HG03159 (cell line): Measurements from ENCODE around the gene CIITA.
A peak's percentile ranks its signal among the peaks of the same experiment; 100 is the strongest.

Experiments
- ATAC-seq: cut with Tn5 transposase; IDR thresholded peaks from one replicate; pipeline ENCODE4 v1.9.1; 2021; ENCODE audit warnings: mild to moderate bottlenecking, moderate library complexity; ENCODE audit not compliant: unreplicated experiment

CIITA gene

DNA sequence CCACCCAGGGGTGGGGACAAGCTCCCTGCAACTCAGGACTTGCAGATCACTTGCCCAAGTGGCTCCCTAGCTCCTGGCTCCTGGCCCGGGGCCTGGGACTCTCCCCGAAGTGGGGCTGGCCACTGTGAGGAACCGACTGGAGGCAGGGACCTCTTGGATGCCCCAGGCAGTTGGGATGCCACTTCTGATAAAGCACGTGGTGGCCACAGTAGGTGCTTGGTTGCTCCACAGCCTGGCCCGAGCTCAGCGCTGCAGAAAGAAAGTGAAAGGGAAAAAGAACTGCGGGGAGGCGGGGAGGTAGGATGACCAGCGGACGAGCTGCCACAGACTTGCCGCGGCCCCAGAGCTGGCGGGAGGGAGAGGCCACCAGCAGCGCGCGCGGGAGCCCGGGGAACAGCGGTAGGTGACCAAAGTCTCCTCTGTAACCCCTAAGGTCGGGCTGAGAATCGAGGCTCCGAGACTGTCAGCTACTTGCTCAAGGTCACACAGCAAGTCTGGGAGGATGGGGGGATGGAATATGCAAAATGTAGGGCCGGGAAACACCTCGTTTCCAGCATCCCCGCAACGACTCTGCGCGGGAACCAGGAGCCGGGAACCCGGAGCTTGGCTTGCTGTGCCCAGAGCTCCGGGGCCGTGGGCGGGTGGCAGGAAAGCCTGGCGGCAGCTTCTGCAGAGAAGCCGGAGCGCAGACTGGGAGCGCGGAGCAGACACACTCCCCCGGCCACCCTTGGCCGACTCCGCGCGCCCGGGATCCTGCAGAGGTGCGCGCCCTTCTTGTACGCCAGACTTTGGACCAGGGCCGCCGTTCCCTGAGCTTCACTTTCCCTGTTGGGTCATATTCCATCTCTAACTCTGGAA lies 1.9 kb downstream of the CIITA start:
- no peak for ATAC-seq

DNA sequence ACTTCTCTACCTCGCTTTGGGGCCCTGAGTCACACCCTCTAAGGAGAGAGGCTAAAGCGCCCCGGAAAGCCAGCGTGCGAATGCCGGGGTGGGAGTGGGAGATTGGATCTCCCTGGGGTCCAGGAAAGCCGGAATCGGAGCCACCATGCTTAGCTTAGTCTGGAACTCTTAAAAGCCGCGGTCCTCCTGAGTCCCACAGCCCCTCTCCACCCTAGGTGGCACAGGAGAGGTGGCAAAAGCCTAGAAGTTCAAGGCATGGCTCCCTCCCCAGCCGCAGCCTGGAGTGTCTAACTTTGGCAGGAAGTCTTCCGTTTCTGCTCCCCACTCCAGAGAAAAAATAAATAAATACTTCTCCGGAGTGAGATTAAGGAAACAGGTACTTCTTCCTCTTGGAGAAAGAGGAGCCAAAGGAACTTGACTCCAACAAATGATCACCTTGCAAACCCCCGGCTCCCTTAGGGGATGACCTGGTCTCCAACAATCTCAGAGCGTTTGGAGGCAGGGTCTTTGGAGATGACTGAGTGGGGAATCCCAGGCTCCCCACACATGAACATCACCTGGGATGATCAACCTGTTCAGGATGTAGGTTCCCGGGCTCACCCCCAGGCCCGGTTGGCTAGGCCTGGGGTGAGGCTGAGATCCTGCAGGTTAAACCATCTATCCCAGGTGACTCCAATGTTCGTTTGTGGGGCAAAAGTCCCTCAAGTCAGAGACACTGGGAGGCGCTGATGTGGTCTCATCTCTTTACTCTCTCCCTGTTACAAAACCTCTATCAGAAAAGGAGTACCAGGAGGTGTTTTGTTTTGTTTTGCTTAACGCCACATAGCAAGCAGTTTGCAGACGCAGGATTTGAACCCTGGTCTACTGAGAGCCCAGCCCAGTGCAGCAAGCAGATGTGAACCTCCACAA lies 2.9 kb downstream of the CIITA start:
- no peak for ATAC-seq

DNA sequence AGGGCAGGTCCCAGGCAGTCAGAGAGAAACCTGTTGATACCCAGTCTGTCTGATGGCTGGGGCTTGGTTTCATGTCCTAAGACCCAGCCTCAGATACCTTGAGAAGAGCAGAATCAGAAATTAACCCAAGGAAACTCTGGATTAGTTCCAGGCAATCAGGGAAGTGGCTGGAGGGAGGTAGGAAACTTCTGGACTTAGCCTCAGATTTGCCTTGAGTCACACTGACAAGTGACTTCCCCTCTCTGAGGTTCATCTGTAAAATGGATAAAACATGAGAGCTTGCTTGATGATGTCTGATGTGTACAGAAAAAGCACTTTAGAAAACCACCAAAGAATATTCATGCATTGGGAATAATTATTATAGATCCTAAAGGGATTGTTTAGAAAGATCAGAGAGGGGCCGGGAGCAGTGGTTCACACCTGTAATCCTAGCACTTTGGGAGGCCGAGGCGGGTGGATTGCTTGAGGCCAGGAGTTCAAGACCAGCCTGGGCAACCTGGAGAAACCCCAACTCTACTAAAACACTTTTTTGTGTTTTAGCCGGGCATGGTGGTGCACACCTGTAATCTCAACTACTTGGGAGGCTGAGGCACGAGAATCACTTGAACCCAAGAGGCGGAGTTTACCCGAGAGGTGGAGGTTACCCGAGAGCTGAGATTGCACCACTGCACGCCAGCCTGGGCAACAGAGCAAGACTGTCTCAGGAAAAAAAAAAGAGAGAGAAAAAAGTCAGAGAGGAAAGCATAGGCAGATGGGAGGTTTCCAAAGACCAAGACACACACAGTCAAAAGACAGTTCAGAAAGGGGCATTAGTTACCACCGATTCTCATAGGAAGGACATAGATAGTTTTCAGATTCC lies 3.8 kb downstream of the CIITA start:
- ATAC-seq = no peak

DNA sequence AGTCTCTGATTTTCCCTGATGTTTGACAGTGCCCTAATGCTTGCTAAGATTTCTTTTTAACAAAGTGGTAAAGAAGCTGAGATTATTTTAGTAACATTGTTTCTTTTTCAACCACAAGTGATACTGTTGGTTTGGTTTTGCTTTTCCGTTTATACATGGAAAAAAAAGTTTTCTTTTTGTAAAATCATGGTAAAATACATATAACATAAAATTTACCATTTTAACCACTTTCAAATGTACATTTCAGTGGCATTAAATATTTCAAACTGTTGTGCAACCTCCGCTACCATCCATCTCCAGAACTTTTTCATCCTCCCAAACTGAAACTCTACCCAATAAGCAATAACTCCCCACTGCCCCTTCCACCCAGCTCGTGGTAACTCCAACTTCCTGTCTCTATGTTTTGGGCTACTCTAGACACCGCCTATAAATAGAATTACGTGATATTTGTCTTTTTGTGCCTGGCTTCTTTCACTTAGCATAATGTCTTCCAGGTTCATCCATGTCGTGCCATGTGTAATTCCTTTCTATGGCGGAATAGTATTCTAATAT lies 4.6 kb downstream of the CIITA start:
- ATAC-seq = no peak

DNA sequence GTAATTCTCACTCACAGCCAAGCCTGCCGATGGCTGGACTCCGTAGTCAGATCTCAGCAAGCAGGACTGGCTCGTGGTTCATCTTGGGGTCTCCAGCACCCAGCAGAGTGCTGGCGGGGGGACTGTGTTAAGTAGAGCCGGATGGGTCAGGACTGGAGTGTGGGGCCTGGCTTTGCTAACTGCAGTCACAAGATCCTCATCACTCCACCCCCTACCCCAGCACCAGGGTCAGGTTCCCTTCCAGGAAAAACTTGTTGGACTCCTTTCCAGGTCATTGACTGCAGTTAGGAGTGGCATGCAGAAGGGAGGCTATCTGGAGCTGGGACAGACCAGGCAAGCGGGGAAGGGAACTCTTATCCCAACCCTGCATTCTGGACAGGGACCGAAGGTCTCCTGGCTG lies 6.0 kb downstream of the CIITA start:
- no peak for ATAC-seq

DNA sequence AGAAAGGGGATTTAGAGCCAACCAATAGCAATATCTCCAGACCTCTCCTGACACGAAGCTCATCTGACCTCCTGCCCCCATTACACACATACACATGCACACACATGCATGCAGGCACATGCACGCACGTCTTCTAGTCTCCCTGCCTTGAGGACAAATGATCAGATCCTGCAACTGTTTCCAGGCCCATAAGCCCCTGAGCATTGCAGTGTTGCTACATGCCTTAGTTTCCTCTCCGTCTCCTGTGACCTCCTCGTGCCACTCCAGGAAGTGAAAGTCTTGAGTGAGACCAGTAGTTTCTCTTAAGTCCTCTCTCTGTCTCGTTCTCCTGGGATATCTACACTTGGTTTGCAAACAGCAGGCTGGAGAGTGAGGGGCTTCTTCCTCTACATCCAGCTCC lies 8.2 kb downstream of the CIITA start:
- ATAC-seq = no peak

DNA sequence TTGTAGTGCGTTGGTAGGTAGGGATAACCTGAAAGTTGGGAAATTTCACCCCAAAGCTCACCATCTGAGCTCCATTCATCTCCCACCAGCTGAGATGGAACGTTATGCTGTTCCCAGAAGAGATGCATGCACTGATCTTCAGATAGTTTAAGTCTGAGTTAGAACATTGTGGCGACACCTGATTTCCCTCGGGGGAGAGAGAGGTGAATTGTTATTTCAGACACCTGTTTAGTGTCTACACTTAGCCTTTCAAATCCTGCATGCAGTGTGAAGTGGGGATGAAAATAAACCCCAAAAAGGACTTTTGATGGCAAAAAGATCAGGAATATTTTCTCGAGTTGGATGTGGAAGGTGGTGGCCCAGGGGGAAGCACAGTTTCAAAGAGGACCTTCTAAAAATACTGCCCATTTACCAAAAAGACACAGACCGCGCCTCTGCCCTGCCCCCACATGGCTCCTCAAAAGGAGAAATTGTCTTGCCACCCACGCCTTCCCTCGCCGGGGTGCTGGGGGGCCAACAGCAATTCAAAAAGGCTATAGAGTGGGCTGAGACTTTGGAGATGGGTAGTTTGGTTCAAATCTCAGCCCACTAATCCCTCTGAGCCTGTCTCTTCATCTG lies 11.4 kb downstream of the CIITA start:
- no peak for ATAC-seq

DNA sequence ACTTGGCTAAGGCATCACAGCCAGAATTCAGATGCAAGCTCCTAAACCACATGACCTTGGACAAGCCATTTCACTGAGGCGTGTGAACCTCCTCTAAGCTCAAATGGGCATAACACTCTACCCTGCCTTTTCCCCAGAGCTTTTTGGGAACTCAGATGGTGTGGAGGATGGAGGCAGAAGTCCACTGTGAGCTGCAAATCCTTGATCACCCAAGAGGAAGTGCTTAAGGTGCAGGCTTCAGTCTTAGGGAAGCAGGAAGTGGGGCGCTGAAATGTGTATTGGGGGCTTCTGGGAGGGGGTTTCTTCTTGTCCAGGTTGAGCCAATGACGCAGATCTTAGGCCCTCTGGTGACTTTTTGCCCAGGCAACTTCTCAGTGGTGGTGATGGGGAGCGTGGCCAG lies 12.9 kb downstream of the CIITA start:
- no peak for ATAC-seq

DNA sequence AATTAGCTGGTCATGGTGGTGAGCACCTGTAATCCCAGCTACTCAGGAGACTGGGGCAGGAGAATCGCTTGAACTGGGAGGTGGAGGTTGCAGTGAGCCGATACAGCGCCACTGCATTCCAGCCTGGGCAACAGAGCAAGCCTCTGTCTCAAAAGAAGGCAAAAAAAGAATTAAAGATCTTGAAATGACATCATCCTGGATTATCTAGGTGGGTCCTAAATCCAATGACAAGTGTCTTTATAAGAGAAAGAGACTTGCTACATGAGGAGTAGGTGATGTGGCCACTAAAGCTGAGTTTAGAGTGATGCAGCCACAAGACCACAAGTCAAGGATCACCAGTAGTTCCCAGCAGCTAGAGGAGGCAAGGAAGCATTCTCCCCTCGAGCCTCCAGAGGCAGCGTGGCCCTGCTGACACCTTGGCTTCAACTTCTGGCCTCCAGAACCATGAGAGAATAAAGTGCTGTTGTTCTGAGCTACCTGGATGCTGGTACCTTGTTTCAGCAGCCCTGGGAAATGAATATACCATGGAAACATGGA lies 15.8 kb downstream of the CIITA start:
- ATAC-seq = no peak

DNA sequence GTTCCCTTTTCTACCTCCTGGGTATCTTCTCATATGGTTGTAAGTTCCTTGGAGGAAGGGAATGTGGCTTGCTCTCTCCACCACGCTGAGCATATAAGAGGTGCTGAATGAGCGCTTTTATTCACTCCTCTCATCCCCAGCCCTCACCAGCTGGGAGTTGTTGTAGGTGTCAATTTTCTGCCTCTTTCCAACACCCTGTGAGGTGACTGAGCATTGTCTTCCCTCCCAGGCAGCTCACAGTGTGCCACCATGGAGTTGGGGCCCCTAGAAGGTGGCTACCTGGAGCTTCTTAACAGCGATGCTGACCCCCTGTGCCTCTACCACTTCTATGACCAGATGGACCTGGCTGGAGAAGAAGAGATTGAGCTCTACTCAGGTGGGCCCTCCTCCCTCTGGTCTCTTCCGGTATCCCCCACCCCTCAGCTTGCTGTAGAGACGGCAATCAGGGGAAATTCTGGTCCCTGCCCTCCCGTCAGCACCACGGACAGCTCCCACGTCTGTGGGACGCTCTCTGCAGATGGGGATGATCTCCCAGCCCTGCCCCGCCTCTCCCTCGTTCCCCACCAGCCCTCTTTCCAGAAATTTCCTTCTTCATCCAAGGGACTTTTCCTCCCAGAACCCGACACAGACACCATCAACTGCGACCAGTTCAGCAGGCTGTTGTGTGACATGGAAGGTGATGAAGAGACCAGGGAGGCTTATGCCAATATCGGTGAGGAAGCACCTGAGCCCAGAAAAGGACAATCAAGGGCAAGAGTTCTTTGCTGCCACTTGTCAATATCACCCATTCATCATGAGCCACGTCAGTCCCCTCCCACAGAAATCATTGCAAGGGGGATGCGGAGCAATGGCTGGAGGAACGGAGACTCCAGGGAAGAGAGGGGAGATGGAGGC lies 18.3 kb downstream of the CIITA start:
- ATAC-seq = no peak

DNA sequence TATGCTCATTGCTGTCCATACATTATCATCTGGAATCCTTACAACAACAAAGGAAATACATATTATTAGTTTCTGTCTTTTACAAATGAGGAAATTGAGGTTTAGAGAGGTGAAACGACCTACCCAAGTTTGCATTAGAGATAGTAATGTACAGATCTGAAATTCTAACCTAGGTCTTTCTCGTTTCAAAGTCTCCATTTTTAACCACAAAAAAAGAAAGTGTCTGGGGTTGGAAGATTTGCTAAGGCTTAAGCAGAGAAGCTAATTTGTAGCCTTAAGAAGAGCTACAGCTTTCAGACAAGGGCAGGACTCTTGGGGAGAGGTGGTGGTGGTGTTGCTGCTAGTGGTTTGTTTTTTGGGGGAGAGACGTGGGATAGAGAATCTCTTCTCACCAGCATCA lies 19.2 kb downstream of the CIITA start:
- no peak for ATAC-seq

DNA sequence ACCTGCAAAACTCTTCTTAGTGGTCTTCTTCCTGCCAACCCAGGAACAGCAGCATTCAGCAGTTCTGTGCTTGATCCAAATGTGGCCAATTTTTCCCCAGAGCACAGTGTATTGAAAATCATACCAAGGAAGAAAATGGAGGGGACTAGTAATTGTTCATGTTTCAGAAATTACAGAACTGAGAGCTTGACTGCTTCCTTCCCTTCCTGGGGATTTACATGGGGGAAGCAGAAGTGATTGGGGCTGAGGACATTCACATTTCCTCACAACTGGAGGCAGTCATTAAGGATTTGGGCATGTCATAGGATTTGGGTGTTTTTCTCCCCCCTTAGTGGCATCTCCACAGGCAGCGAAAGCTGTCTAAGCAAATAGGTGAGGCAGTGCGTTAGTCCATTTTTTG lies 19.7 kb downstream of the CIITA start:
- peak; percentile 9 for ATAC-seq

DNA sequence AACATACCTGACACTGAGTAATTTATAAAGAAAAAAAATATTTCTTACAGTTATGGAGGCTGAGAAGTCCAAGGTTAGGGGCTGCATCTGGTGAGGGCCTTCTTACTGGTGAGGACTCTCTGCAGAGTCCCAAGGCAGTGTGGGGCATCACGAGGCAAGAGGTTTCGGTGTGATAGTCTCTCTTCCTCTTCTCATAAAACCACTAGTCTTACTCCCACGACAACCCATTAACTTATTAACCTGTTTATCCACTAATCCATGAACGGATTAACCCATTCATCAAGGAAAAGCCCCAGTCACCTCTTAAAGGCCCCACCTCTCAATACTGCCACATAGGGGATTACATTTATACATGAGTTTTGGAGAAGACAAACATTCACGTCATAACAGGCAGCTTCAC lies 20.1 kb downstream of the CIITA start:
- ATAC-seq = peak; percentile 63

DNA sequence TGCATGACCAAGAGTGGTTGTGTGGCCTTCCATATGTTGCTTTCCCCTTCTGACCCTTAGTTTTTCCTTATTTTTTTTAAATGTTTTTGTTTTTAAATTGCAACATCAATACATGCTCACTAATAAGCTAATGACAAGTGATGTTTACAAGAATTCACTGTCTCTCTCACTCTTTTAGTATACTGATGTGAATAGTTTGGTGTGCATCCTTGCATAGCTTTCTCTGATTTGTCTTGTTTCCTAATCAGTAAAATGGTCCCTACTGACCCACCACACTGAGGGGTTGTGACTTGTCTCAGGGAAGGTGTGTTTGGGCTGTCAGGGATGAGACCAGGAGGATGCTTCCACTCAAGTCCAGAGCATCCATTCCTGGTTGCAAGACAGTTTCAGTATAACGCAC lies 26.0 kb downstream of the CIITA start:
- no peak for ATAC-seq

DNA sequence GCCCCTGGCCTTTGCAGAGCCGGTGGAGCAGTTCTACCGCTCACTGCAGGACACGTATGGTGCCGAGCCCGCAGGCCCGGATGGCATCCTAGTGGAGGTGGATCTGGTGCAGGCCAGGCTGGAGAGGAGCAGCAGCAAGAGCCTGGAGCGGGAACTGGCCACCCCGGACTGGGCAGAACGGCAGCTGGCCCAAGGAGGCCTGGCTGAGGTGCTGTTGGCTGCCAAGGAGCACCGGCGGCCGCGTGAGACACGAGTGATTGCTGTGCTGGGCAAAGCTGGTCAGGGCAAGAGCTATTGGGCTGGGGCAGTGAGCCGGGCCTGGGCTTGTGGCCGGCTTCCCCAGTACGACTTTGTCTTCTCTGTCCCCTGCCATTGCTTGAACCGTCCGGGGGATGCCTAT lies 29.5 kb downstream of the CIITA start:
- ATAC-seq = no peak

DNA sequence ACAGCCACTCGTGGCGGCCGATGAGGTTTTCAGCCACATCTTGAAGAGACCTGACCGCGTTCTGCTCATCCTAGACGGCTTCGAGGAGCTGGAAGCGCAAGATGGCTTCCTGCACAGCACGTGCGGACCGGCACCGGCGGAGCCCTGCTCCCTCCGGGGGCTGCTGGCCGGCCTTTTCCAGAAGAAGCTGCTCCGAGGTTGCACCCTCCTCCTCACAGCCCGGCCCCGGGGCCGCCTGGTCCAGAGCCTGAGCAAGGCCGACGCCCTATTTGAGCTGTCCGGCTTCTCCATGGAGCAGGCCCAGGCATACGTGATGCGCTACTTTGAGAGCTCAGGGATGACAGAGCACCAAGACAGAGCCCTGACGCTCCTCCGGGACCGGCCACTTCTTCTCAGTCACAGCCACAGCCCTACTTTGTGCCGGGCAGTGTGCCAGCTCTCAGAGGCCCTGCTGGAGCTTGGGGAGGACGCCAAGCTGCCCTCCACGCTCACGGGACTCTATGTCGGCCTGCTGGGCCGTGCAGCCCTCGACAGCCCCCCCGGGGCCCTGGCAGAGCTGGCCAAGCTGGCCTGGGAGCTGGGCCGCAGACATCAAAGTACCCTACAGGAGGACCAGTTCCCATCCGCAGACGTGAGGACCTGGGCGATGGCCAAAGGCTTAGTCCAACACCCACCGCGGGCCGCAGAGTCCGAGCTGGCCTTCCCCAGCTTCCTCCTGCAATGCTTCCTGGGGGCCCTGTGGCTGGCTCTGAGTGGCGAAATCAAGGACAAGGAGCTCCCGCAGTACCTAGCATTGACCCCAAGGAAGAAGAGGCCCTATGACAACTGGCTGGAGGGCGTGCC lies 30.1 kb downstream of the CIITA start:
- ATAC-seq = no peak

DNA sequence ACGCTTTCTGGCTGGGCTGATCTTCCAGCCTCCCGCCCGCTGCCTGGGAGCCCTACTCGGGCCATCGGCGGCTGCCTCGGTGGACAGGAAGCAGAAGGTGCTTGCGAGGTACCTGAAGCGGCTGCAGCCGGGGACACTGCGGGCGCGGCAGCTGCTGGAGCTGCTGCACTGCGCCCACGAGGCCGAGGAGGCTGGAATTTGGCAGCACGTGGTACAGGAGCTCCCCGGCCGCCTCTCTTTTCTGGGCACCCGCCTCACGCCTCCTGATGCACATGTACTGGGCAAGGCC lies 30.7 kb downstream of the CIITA start:
- no peak for ATAC-seq

DNA sequence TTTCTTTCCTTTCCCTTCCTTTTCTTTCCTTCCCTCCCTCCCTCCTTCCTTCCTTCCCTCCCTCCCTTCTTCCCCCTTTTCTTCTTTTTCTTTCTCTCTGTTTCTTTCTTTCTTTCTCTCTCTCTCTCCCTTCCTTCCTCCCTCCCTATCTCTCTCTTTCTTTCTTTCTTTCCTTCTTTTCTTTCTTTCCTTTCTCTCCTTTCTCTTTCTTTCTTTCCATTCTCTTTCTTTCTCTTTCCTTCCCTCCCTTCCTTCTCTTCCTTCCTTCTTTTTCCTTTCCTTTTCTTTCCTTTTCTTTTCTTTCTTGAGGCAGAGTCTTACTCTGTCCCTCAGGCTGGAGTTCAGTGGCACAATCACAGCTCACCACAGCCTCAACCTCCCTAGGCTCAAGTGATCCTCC lies 34.3 kb downstream of the CIITA start:
- no peak for ATAC-seq
